Measurements from ENCODE around the gene ELFN1.

ELFN1 gene

DNA sequence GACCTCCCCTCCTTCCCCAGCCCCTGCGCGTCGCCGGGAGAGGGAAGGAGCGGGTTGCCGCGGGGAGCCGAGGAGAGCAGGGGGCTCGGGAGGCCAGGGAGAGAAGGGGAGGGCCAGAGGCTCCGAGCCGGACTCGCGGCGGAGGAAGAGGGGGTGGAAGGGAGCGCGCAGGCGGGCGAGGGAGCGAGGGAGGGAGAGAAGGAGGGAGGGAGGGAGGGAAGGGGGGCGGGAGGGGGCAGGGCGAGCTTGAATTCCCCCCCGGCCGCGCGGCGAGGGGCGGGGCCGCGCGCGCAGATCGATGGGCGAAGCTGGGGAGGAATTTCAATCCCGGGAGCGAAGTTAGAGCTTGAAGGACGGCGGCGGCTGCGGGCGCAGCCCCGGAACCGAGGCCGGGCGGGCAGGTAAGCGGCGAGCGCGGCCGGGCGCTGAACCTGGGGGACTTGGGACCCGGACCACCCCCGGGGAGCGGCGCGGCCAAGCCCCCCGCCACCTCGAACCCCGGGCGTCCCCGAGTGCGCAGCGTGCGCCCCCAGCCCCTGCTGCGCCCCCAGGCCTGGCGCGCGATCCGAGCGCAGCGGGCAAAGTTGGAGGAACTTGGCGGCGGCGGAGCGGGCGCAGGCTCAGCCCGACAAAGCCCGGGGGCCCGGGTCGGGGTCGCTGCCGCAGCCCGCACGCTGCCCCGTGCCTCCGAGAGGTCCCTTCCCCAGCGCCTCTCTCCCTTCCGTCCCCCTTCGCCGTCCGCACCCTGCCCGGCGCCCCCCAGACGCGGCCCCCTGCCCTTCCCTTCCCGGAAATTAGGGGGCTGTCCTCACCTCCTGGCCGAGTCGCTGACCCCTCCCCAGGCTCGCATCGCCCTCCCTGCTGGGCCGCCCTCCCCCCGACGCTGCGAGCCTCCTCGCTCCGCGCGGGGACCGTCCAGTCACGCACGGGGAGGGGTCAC is at the start of gene ELFN1:
TSS of gene ELFN1 (plus strand) at position 324 of the 940 bp plus-strand sequence. CDS start 74,320 bp downstream, outside the sequence.
- DNase-seq (ENCODE audit: low read depth in 4 of 4, low spot score in 1 of 4), result no peak

DNA sequence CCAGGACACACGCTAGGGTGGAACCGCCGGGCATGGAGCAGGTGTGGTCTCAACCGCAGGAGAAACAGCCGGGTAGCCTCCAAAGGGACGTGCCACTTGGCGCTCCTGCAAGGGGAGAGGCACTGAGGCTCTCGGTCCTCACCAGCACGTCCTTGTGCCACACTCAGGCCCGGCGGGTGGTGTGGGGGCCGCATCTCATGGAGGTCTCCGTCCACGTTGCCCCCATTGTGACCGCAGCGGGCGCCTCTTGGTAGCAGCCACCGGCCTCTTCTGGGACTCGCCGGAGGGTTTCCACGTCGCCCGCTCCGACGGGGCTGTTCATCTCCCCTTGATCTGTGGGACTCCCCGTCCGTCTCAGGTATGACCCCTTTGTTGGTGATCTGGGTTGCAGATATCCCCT is 49.2 kb upstream of the ELFN1 start:
- no peak for DNase-seq (ENCODE audit: low read depth in 4 of 4, low spot score in 1 of 4)

DNA sequence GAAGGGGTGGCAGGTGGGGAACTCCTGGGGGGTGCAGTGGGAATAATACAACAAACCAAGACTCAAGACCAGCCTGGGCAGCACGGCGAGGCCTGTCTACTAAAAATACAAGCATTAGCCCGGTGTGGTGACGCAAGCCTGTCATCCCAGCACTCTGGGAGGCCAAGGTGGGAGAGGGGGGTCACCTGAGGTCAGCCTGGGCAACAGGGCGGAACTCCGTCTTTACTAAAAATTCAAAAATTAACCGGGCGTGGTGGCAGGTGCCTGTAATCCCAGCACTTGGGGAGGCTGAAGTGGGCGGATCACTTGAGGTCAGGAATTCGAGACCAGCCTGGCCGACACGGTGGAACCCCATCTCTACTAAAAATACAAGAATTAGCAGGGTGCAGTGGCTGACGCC is 48.4 kb upstream of the ELFN1 start:
- DNase-seq (ENCODE audit: low read depth in 4 of 4, low spot score in 1 of 4), result no peak

DNA sequence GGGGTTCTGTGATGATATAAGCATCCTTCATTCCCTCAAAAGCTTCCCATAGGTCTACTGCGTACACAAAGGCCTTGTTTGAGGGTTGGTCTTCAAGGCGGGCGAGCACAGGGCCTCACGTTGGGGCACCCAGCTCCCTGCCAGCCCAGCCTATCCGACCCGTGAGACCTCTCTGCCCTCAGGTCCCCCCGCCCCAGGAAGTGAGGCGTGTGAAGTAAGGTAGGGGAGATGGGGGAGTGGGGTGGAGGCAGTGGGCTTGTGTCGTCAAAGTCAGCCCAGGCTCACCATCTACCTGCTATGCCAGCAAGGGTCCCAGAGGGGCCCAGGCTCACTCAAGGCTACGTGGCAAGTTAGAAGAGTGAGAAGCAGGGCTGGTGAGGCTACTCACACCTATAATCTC is 47.6 kb upstream of the ELFN1 start:
- no peak for DNase-seq (ENCODE audit: low read depth in 4 of 4, low spot score in 1 of 4)

DNA sequence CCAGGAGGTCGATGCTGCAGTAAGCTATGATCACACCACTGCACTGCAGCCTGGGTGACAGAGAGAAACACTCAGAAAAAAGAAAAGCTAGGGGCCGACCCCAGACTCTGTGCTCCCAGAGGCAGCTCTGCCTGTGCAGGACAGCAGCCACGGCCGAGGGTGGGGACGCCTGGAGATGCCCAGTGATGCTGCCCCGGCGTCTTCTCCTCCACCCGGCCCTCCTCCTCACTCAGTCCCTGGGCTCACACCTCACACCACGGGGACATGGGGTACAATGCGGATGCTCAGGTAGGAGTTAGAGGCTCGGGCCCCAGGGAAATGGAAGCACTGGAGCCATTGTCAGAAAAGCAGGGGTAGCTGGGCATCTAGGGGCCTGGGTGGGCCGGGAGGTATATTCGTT is 46.3 kb upstream of the ELFN1 start:
- no peak for DNase-seq (ENCODE audit: low read depth in 4 of 4, low spot score in 1 of 4)

DNA sequence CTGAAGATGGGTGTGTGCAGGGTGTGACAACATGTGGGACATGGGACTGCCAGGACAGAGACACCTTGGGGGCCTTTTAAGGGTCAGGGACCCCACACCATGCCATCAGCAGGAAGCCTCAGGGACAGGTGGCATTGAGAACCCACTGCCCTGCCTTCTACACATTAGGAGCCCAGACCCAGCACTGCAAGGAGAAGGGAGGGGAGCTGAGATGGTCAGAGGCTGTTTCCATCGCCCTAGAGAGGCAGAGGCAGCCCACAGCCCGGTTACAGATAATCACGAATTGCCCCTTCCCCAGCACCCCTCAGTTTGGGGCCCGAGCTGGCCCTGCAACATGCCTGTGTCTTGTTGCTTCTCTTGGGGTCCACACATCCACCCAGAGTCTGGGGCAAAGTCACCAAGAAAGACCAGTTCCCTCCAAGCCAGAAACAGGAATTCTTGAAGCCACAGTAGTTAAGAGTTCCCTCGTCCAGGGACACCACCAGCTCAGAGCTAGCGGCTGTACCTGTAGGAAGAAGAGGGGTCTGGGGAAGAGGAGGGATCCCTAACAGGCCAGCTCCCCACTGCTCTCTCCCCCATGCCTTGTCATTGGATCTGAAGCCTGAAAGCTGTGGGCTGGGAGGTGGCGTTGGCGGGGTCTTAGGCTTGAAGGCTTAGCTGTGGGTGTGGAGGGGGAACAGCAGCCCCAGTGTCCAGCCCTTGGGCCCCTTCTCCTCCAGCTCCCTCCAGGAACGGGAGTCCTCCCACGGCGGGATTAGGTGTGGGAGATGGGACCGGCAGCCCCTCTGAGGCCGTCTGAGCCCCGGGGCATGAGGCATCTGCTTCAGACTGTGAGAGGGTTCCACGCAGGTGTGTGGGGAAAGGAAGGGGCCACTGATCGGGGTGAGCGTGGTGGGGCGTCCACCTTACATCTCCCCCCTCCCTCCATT is 44.8 kb upstream of the ELFN1 start:
- no peak for DNase-seq (ENCODE audit: low read depth in 4 of 4, low spot score in 1 of 4)

DNA sequence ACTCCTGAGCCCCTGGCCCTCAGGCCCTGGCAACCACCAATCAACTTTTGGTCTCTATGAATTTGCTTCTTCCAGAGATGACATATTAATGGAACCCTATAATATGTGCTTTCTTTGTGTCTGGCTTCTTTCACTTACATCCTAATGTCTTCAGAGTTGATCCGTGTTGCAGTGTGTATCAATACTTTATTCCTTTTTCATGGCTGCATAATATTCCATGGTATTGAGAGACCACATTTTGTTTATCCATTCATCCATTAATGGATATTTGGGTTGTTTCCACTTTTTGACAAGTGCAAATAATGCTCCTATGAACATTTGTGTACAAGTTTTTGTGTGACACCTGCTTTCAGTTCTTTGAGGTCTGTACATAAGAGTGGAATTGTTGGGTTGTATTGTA is 43.3 kb upstream of the ELFN1 start:
- DNase-seq (ENCODE audit: low read depth in 4 of 4, low spot score in 1 of 4), result no peak

DNA sequence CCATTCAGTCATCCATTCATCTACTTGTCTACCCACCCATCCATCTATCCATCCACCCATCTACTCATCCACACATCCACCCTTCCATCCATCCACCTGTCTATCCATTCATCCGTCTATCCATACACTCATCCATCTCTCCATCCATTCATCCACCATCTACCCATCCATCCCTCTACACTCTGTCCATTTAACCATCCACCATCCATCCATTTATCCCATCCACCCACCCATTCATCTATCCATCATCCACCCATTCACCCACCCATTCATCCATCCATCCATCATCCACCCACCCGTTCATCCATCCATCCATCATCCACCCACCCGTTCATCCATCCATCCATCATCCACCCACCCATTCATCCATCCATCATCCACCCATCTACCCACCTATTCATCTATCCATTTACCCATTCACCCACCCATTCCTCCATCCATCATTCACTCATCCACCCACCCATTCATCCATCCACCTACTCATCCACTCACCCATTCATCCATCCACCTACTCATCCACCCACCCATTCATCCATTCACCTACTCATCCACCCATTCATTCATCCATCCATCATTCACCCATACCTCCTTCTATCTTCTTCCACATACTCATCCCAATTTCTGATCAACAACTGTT is 39.3 kb upstream of the ELFN1 start:
- no peak for DNase-seq (ENCODE audit: low read depth in 4 of 4, low spot score in 1 of 4)

DNA sequence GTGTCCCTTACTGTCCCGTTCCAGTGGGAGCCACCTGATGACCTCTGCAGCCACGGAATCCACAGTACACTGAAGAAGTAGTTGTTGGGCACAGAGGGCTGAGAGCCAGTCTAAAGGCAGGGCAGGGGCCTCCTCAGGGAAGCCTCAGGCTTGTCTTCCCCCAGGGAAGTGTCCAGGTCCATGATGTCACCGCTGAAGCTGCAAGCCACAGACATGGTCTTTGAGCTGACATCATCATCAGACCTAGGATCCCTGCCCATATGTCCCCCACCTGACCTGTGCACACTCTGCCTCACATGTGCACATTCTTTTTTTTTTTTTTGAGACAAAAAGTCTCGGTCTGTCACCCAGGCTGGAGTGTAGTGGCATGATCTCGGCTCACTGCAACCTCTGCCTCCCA is 38.4 kb upstream of the ELFN1 start:
- DNase-seq (ENCODE audit: low read depth in 4 of 4, low spot score in 1 of 4), result no peak

DNA sequence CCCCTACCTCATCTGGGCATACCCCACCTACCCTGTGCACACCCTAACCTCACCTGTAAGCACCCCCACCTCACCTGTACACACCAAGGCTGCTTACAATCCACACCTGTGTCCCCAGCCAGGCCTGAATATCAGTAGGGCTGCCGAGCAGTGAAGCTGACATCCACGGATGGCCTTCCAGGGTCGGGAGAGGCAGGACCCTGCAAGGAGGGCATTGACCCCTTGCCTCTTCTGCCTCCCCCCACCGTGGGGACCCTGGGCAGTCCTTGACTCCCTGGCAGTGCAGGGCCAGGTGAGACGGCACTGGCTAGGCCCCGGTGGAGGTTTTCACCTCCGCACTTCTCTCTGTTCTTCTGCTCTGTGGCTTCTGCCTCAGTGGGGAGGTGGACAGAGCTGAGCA is 37.6 kb upstream of the ELFN1 start:
- DNase-seq (ENCODE audit: low read depth in 4 of 4, low spot score in 1 of 4), result no peak

DNA sequence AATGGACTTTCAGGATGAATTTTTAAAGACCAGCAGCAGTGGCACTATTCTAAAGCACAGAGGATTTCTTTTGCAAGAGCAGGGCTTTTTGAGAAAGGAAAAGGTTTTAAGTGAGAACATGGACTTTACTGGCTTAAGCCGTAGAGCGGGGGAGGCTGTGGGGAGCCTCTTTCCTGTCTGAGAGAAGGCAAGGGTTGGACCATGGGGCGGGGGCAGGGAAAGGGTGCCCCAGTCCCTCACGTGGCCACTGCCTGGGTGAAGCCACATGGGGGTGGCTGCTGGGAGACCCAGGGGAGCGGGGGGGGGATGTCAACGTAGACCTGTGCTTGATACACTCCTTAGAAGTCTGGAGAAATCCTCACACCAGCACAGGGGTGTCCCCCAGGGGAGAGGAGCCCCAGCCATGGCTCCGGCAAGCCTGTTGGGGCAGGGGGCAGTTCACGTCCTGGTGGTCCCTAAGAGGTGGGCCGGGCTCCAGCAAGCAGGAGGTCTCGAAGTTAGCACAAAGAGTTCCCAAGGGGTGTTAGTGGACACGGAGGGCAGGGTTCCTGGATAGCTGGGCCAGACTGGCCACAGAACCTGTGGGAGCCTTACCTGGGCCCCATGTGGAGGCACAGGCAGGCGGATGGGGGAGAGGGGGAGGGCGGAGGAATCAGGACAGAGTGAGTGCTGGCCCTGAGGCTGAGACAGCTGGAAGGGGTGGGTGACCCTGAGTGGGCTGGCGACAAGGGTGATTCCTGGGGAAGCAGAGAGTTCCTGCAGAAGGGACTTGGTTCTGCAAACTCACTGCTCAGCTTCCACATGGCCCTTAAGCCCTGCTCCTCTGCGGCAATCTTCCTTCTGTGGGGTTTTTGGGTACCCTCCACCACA is 36.9 kb upstream of the ELFN1 start:
- DNase-seq (ENCODE audit: low read depth in 4 of 4, low spot score in 1 of 4), result no peak

DNA sequence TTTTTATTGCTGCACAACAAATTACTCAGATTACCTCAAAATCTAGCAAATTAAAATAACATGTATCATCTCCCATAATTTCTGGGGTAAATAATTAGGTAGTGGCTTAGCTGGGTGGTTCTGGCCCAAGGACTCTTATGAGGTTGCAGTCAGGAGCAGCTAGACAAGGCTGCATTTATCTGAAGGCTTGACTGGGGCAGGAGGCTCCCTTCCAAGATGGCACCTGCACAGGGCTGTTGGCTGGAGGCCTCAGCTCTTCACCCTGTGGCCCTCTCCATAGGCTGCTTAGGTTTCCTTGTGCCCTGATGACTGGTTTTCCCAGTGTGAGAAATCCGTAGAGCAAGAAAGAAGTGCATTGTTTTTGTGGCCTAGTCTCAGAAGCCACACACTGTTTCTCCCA is 34.7 kb upstream of the ELFN1 start:
- DNase-seq (ENCODE audit: low read depth in 4 of 4, low spot score in 1 of 4), result no peak

DNA sequence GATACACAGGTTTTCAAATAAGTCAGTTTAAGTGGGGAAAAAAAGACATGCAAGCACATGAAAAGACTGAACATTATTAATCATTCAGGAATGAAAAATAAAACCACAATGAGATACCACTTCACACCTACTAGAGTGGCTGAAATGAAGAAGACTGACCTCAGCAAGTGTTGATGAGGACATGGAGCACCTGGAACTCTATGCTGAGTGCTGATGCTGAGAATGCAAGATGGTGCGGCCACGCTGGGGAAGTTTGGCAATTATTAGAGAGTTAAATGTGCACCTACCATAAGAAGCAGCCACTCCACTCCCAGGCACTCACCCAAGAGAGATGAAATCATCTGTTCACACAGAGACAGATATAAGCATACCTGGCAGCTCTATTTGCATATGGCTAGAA is 32.9 kb upstream of the ELFN1 start:
- no peak for DNase-seq (ENCODE audit: low read depth in 4 of 4, low spot score in 1 of 4)

DNA sequence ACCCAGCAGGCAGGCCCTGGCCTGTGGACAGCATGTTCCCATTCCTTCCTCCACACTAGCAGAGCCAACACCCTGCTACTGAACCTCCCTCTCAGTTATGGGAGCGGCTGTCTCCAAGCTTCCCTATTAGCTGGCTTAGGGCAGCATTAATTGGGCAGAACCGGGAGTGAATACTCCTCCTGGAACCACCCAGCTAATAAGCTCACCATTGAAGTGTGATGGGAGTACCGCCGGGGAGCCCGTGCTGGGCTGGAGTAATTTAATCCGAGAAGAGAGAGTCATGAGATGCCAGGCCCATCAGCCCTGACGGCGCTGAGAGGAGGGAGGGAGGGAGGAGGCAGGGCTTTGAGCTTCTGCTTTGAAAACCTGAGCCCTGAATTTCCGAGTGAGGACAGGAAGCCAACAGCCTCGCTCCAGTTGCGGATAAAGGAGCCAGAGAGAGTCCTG is 31.8 kb upstream of the ELFN1 start:
- DNase-seq (ENCODE audit: low read depth in 4 of 4, low spot score in 1 of 4), result no peak

DNA sequence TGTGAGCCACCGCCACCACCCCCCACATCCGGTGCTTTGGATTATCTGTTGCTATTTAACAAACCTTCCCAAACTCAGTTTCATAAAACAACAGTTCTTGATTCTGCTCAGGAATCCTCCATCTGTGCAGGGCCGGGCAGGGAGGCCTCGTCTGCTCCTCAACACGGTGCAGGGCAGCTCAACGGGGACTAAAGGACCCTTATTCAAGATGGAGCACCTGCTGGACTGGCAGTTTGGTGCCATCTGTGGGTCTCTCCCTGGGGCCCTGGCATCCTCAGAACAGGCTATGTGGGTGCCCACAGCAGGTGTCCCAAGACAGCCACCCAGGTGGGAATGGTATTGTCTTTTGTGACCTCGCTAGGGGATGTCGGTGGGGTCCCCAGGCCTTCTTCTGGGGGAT is 31.0 kb upstream of the ELFN1 start:
- no peak for DNase-seq (ENCODE audit: low read depth in 4 of 4, low spot score in 1 of 4)

DNA sequence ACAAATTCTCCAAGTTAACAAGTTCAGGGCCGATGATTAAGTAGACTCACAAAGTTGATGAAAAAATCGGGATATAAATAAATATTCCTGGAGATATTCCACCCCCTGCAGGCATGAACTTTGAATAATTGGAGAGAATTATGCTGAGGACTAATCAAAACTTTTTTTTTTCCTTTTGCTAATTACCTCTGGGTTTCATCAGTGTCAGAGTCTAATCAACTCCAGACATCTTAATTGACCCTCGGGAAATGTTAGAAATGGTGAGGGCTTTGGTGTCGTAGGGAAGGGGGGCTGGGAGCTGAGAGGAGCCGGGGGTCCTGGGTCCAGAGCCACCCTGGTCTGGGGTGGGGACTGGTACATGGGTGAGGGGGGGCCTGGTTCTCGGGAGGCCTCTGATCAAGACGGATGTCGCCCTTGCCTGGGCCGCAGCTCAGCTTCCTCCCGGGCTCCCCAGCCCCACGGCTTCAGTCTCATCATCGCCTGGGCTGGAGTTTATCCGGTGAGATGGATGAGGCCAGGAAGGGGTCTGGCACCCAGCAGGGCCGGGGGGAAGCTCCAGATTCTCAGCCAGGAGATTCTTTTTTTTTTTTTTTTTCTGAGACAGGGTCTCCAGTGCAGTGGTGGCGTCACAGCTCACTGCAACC is 30.4 kb upstream of the ELFN1 start:
- DNase-seq (ENCODE audit: low read depth in 4 of 4, low spot score in 1 of 4), result no peak

DNA sequence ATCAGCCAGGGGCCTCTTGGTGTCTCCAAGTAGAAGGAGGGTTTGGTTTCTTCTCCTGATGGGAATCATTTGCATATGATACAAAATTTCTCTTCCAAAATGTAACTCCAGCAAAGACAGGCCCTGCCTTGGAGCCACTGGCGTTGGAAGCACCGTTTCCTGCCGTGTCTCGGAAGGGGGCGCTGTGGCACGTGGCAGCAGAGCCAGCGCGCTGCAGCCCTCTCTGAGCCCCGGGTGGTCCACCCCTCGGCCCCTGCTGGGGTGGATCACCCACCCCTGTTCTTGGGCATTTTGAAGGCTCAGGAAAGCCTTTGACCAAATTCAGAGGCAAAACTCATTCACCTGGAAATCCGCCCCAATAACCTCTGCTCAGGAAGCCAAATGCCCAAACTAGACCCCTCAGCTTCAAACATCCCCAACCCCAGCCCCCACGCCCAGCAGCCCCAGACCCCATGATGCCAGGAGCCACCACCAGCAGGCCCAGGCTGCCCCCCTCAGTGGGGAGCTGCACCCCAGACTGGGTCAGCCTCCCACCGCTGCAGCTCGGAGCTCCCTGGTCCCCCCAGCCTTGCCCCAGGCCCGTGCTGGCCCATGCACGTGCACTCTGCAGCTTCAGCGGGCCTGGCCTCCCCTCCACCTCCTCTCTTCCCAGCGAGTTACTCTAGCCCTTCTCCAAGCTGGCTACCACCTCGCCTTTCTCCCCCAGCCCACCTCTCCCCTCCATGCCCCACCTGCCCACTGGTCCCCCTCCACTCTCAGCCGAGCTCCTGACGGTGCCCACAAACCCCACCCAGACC is 29.5 kb upstream of the ELFN1 start:
- no peak for DNase-seq (ENCODE audit: low read depth in 4 of 4, low spot score in 1 of 4)

DNA sequence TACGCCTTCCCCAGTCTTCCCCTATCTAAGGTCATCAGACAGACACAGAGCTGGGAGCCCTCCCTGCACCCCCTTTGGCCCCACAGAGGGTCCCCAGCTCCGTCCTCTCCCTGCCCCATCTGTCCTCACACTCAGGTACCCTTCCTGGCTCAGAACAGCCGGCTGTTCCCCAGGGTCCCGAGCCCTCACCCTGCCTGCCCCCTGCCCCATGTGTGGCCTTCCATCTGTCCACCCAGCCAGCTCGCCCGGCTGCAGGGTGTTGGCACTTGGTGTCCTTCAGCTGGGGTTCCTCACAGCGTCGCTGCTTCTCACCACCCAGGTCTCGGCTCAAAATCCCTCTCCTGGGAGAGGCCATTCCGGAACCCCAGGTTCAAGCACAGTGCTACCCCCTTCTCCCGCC is 28.9 kb upstream of the ELFN1 start:
- no peak for DNase-seq (ENCODE audit: low read depth in 4 of 4, low spot score in 1 of 4)

DNA sequence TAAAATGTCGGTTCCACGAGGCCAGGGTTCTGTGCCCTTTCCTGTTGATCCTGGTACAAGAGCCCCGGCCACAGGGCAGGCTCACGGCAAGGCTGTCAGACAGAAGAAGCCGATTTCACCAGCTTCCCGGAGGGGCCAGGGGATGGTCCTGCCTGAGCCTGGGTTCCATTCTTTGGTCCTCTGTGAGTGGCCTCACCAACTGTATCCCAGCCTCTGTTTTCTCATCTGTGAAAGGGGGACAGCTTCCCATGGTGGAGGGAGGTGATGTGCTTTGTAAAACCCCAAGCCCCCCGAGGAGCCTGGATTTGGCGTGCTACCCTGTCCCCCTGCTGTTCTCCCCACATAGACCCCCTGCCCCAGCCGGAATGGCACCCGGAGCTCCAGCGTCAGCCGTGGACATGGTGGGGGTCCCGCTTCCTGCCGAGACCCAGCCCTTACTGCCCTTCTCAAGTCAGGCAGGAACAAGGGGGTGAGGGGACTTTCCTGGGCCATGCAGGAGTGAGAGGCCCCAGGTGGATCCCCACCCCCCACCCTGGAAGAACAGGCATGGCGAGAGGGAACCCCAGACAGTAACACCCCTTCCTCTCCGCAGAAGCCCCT is 28.3 kb upstream of the ELFN1 start:
- DNase-seq (ENCODE audit: low read depth in 4 of 4, low spot score in 1 of 4), result no peak
